CD14-positive monocyte (primary cell): ENCODE results near the gene PAFAH1B1. TPM values are rescaled to one million over a fixed set of nuclear protein-coding genes. Genes with fewer than 3 reads are reported as not detected.
"Not testable (repeated sequence)": the region's sequence is repeated elsewhere in the genome, so short reads cannot be mapped to it uniquely, and the experiment has no call there.

Experiments
- DNase-seq, 3 donors: peaks; one replicate each; pipeline ENCODE4 v3.0.0-alpha.2; 2011 to 2022
- H2AFZ ChIP-seq: 2 replicates; pipeline ENCODE4 v1.6.0; 2012; ENCODE audit warnings: mild to moderate bottlenecking, low read depth, low read length, inconsistent platforms; ENCODE audit not compliant: insufficient read depth, poor library complexity, severe bottlenecking
- H3K27ac ChIP-seq, 2 donors: 1 replicate in 1 of 2; 2 replicates in 1 of 2; pipeline ENCODE4 v1.5.1; 2012 to 2013; ENCODE audit warnings: low read length in 2 of 2, control low read depth in 1 of 2, inconsistent platforms in 1 of 2, low read depth in 1 of 2, mild to moderate bottlenecking in 1 of 2
- H3K27me3 ChIP-seq, 2 donors: one replicate each; pipeline versions ENCODE4 v1.6.0 to v1.6.1; 2011 to 2013; ENCODE audit warnings: low read length in 2 of 2; ENCODE audit not compliant: control insufficient read depth in 2 of 2, insufficient read depth in 2 of 2
- H3K36me3 ChIP-seq, 2 donors: replicated peaks in 1 of 2; 1 replicate in 1 of 2; 2 replicates in 1 of 2; pipeline versions ENCODE4 v1.5.1 to v1.6.1; 2012 to 2013; ENCODE audit warnings: low read length in 2 of 2, control low read depth in 1 of 2, inconsistent platforms in 1 of 2, mild to moderate bottlenecking in 1 of 2; ENCODE audit not compliant: insufficient read depth in 2 of 2, control insufficient read depth in 1 of 2
- H3K4me1 ChIP-seq, 2 donors: 1 replicate in 1 of 2; 2 replicates in 1 of 2; pipeline versions ENCODE4 v1.5.1 to v1.6.1; 2012 to 2013; ENCODE audit warnings: low read length in 2 of 2, control low read depth in 1 of 2, inconsistent platforms in 1 of 2, mild to moderate bottlenecking in 1 of 2, moderate library complexity in 1 of 2; ENCODE audit not compliant: insufficient read depth in 2 of 2, control insufficient read depth in 1 of 2
- H3K4me2 ChIP-seq: replicated peaks from 2 replicates; pipeline ENCODE3; 2012; ENCODE audit warnings: low read length, moderate library complexity, mild to moderate bottlenecking; ENCODE audit not compliant: poor library complexity, severe bottlenecking; ENCODE audit errors: extremely low read depth
- H3K4me3 ChIP-seq, 3 experiments: fragments of 200-600 bp in 1 of 3; sonication (generic) in 1 of 3; replicated peaks in 1 of 3; 1 replicate in 2 of 3; 2 replicates in 1 of 3; pipeline ENCODE4 v1.5.1; 2011 to 2013; ENCODE audit warnings: low read length in 3 of 3, mild to moderate bottlenecking in 3 of 3, control low read depth in 2 of 3, low read depth in 2 of 3, inconsistent platforms in 1 of 3, moderate library complexity in 1 of 3
- H3K79me2 ChIP-seq: 2 replicates; pipeline ENCODE4 v1.6.0; 2012; ENCODE audit warnings: mild to moderate bottlenecking, control low read depth, inconsistent platforms, low read length, moderate library complexity; ENCODE audit not compliant: insufficient read depth
- H3K9ac ChIP-seq: 2 replicates; pipeline ENCODE4 v1.6.0; 2017; ENCODE audit warnings: low read length, mild to moderate bottlenecking; ENCODE audit not compliant: insufficient read depth, poor library complexity, severe bottlenecking
- H3K9me3 ChIP-seq, 2 donors: replicated peaks in 1 of 2; 1 replicate in 1 of 2; 2 replicates in 1 of 2; pipeline versions ENCODE4 v1.5.1 to v1.6.1; 2012 to 2013; ENCODE audit warnings: low read length in 2 of 2, control low read depth in 1 of 2; ENCODE audit not compliant: control insufficient read depth in 1 of 2, insufficient read depth in 1 of 2
- H4K20me1 ChIP-seq: 2 replicates; pipeline ENCODE4 v1.6.0; 2012; ENCODE audit warnings: mild to moderate bottlenecking, low read length, control low read depth, moderate library complexity; ENCODE audit not compliant: insufficient read depth
- H3K27ac Mint-ChIP-seq, 7 donors: one replicate each; pipeline ENCODE4 v1.8.0; 2020; ENCODE audit warnings: mild to moderate bottlenecking in 7 of 7, mixed read lengths in 7 of 7, moderate library complexity in 6 of 7, inconsistent platforms in 2 of 7
- H3K27me3 Mint-ChIP-seq, 3 donors: one replicate each; pipeline ENCODE4 v1.8.0; 2021 to 2022; ENCODE audit warnings: low read depth in 3 of 3, mild to moderate bottlenecking in 3 of 3, mixed read lengths in 3 of 3, moderate library complexity in 3 of 3, inconsistent platforms in 1 of 3
- H3K36me3 Mint-ChIP-seq, 2 donors: one replicate each; pipeline ENCODE4 v1.8.0; 2020; ENCODE audit warnings: mixed read lengths in 2 of 2, inconsistent platforms in 1 of 2, mild to moderate bottlenecking in 1 of 2
- H3K4me1 Mint-ChIP-seq: one replicate; pipeline ENCODE4 v1.8.0; 2020; ENCODE audit warnings: mild to moderate bottlenecking, mixed read lengths
- H3K4me3 Mint-ChIP-seq, 2 donors: one replicate each; pipeline ENCODE4 v1.8.0; 2020; ENCODE audit warnings: mild to moderate bottlenecking in 2 of 2, mixed read lengths in 2 of 2, moderate library complexity in 1 of 2
- H3K9me3 Mint-ChIP-seq, 7 donors: one replicate each; pipeline ENCODE4 v1.8.0; 2020 to 2022; ENCODE audit warnings: mixed read lengths in 7 of 7, mild to moderate bottlenecking in 6 of 7, moderate library complexity in 6 of 7, inconsistent platforms in 2 of 7
- WGBS: methylation state at CpG from one replicate; pipeline ENCODE4 v1.1.5; 2013; ENCODE audit warnings: missing lambda C conversion rate; ENCODE audit not compliant: insufficient coverage; 5-methylcytosine and 5-hydroxymethylcytosine counted together
- intact Hi-C, 2 donors: fragments of 100-400 bp; cut with micrococcal nuclease; formaldehyde crosslinking; loops; one replicate each; pipeline versions ENCODE4 v1.15.0 to v1.15.1; 2023
- polyA plus RNA-seq, 3 donors: library from polyadenylated mRNA; depleted of rRNA in 1 of 3; unstranded in 2 of 3; stranded (reverse) in 1 of 3; fragments of 300-500 nt in 2 of 3; fragments of >200 nt in 1 of 3; fragmentation: Illumina TruSeq in 2 of 3; gene quantifications; 1 replicate in 2 of 3; 2 replicates in 1 of 3; pipeline ENCODE4 v1.2.3, GENCODE V29; 2012 to 2021
- TF ChIP-seq, protein P1 (sequence below): fragments of 200-600 bp; IDR thresholded peaks from one replicate; pipeline ENCODE4 v1.8.0; 2022; ENCODE audit warnings: antibody characterized with exemption, mild to moderate bottlenecking

The PAFAH1B1 gene
- polyA plus RNA-seq, 3 donors = 9.1 to 51.8 (median 17.1) TPM

DNA sequence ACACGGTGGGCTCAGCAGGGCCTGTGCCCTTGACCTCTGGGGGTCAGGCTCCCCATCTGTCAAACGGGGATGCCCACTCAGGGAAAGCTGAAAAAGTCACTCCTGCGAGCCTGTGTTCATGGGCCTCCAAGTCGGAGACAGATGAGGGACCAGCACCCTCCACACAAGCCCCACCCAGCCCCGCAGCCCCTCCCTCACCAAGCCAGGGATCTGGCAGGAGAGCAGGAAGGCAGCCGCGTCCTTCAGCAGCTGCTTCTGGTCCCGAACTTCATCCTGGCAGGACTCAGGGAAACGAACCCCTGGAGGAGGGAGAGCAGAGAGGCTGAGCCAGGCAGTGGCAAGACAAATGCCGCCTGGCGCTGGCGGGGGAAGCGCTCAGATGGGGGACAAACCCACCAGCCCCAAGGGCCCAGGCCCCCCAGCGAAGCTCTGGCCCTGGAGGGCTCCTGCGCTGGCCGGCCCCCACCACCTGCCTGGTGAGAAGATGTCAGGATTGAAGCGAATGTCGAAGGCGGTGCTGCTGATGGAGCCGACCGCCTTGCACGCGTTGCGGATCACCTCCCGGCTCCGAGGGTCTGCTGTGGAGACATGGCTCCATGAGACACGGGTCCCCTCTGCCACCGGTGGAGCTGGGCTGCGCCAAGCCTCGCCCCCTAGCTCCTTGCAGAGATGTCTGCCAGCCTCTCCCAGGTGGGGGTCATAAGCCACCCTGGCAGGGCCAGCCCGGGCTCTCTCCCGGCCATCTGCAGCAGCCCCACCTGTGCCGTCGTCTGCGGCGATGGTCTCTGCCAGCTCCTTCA, 102.7 kb downstream of the PAFAH1B1 start:
- no peak overlapping the region for H3K9ac ChIP-seq
- no peaks in the 10 kb centered on the region for H4K20me1 ChIP-seq
- H3K4me2 ChIP-seq = no peak overlapping the region
- H3K9me3 ChIP-seq = no peaks in the 10 kb centered on the region
- H3K4me3 Mint-ChIP-seq = no peak overlapping the region
- WGBS = 98% methylated on average over 28 of the region's 36 CpGs
- no peaks in the 10 kb centered on the region for H3K4me1 Mint-ChIP-seq
- intact Hi-C loops = no loop called here
- no peaks in the 10 kb centered on the region for H3K4me1 ChIP-seq
- H2AFZ ChIP-seq = no peak overlapping the region
- DNase-seq = no peak
- H3K27ac ChIP-seq = no peak overlapping the region
- peaks cover 67 to 95% of the 10 kb centered on the region in 2 donors for H3K36me3 ChIP-seq
- H3K9me3 Mint-ChIP-seq = no peaks in the 10 kb centered on the region
- TF ChIP-seq, protein P1, sequence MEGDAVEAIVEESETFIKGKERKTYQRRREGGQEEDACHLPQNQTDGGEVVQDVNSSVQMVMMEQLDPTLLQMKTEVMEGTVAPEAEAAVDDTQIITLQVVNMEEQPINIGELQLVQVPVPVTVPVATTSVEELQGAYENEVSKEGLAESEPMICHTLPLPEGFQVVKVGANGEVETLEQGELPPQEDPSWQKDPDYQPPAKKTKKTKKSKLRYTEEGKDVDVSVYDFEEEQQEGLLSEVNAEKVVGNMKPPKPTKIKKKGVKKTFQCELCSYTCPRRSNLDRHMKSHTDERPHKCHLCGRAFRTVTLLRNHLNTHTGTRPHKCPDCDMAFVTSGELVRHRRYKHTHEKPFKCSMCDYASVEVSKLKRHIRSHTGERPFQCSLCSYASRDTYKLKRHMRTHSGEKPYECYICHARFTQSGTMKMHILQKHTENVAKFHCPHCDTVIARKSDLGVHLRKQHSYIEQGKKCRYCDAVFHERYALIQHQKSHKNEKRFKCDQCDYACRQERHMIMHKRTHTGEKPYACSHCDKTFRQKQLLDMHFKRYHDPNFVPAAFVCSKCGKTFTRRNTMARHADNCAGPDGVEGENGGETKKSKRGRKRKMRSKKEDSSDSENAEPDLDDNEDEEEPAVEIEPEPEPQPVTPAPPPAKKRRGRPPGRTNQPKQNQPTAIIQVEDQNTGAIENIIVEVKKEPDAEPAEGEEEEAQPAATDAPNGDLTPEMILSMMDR = no peak
- H3K4me3 ChIP-seq = no peak overlapping the region
- H3K27ac Mint-ChIP-seq = no peak overlapping the region
- H3K27me3 Mint-ChIP-seq = no peaks in the 10 kb centered on the region
- H3K79me2 ChIP-seq = no peaks in the 10 kb centered on the region
- H3K27me3 ChIP-seq = no peaks in the 10 kb centered on the region
- peaks cover 48 to 80% of the 10 kb centered on the region in 2 donors for H3K36me3 Mint-ChIP-seq

DNA sequence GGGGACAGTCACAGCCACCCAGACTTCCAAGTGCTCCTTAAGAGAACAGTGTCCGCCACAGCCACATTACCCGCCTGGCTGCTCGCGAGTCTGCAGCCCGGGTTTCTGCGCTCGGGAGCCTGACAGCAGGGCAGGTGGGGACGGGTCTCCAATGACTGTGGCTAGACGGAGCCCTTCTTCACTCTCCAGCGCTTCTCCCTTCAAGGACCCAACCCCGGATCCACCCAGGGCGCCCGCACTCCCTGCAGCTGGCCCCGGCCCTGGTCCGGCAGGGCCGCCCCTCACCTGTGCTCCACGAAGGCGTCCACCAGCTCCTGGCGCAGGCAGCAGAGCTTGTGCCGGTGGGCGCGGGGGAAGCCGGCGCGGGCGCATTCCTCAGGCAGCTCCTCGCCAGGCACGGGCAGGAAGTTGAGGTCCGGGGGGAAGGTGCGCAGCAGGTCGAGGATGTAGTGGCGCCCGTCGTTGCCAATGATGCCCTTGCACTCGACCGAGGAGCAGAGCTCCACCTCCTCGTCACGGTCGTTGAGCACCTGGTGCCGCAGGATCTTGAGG, 104.2 kb downstream of the PAFAH1B1 start:
- Histone ChIP-seq H3K27me3 (no peaks in the 10 kb centered on the region), H3K4me2 (no peak overlapping the region), H3K36me3 (peaks cover 74 to 97% of the 10 kb centered on the region in 2 donors), H3K9ac (no peak overlapping the region), H4K20me1 (no peaks in the 10 kb centered on the region), H3K4me1 (no peaks in the 10 kb centered on the region), H2AFZ (no peak overlapping the region), H3K79me2 (no peaks in the 10 kb centered on the region), H3K27ac (no peak overlapping the region), H3K9me3 (no peaks in the 10 kb centered on the region), H3K4me3 (no peak overlapping the region)
- TF ChIP-seq, protein P1 = no peak
- no peak overlapping the region for H3K27ac Mint-ChIP-seq
- 98% methylated on average over 34 of the region's 40 CpGs for WGBS
- no peaks in the 10 kb centered on the region for H3K4me1 Mint-ChIP-seq
- no peaks in the 10 kb centered on the region for H3K9me3 Mint-ChIP-seq
- H3K4me3 Mint-ChIP-seq = no peak overlapping the region
- intact Hi-C loops = no loop called here
- no peaks in the 10 kb centered on the region for H3K27me3 Mint-ChIP-seq
- peaks cover 57 to 86% of the 10 kb centered on the region in 2 donors for H3K36me3 Mint-ChIP-seq
- no peak for DNase-seq

DNA sequence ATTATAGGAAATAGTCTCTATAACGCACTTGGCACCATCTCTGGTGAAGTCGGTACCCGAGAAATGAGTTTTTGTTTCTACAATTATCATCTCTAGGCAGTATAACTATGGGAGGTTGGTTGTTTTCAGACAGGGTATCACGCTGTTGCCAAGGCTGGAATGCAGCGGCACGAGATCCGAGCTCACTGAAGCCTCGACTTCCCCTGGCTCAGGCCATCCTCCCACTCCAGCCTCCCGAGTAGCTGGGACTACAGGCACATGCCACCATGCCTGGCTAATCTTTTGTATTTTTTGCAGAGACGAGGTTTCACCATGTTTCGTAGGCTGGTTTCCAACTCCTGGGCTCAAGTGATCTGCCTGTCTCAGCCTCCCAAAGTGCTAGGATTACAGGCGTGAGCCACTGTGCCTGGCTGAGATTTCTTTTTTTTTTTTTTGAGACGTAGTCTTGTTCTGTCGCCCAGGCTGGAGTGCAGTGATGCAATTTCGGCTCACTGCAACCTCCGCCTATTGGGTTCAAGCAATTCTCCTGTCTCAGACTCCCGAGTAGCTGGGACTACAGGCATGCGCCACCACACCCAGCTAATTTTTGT, 105.9 kb downstream of the PAFAH1B1 start:
- DNase-seq, H3K4me1 Mint-ChIP-seq, H3K27ac ChIP-seq, H3K4me3 Mint-ChIP-seq, H3K9ac ChIP-seq, H3K27me3 Mint-ChIP-seq, H3K79me2 ChIP-seq, H3K27me3 ChIP-seq, H3K4me3 ChIP-seq, H2AFZ ChIP-seq, H3K4me2 ChIP-seq, intact Hi-C loops, H4K20me1 ChIP-seq, H3K9me3 Mint-ChIP-seq, H3K9me3 ChIP-seq, H3K4me1 ChIP-seq: not testable (repeated sequence)
- Mint-ChIP-seq H3K36me3 (peaks cover 59 to 86% of the 10 kb centered on the region in 2 donors), H3K27ac (peak overlapping the region in 1 of 7 donors; percentile 31)
- peaks cover 79 to 97% of the 10 kb centered on the region in 2 donors for H3K36me3 ChIP-seq
- WGBS = 95% methylated on average over 9 of the region's 18 CpGs
